HG02610 (cell line): ENCODE measurements around the gene PPP1R12C.

Source experiments
- ATAC-seq: cut with Tn5 transposase; IDR thresholded peaks from one replicate; pipeline ENCODE4 v1.9.1; 2021; ENCODE audit warnings: mild to moderate bottlenecking, moderate library complexity; ENCODE audit not compliant: unreplicated experiment

The PPP1R12C gene

DNA sequence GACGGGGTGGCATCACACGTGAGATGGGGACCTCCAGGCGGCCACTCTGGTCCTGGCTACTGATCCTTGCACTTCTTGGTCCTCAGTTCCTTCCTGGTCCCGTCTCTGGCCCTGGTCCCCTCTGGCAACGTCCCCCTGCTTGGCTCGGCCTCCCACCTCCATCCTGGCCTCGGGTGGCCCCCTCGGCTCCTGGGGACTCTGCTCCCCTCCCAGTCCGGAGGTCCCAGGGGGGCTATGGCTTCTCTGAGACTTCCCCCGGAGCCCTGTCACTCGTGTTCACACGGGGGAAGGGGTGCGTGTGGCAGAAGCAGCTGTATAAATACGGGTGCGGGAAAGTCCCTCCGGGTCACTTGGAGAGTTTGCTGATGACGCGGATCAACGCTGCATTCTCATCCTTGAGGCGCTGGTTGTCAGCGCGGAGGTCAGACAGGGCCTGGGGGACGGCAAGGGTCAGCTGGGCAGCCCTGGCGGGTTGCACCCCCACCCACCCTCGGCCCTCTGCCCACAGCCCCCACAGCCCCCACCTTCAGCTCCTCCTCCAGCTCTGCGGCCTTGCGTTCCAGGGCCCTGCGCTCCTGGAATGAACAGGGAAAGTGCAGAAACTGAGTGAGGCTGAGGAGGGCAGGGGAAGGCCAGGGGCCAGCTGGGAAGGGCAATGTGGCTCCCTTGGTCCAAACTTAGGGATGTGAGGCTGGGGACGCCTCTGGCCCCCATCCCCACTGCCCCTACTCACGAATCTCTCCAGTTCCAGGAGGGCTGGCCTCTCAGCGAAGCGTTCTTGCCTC, 26.1 kb downstream of the PPP1R12C start:
- ATAC-seq: no peak

DNA sequence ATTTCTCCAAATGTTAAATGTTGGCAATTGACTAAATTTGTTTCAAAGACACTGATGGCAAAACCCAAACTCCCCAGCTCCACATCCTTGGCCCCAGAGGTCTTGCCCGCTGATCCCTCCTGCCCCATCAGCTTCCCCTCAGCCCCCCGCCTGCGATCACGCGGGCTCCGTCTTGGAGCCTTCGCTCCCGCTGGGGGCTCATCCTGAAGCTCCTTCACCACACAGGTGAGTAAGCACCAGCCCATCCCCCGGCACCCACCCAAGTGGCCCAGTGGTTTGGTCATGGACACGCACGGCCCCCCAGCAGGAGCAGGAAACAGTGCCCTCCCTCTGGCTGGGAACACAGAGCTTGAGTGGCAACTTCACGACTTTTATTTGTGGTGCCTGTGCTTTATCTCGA, 26.9 kb downstream of the PPP1R12C start:
- no peak for ATAC-seq

GRCh38 chr19:55089342-55089944, 28.0 kb downstream of the PPP1R12C start:
- no peak for ATAC-seq

DNA sequence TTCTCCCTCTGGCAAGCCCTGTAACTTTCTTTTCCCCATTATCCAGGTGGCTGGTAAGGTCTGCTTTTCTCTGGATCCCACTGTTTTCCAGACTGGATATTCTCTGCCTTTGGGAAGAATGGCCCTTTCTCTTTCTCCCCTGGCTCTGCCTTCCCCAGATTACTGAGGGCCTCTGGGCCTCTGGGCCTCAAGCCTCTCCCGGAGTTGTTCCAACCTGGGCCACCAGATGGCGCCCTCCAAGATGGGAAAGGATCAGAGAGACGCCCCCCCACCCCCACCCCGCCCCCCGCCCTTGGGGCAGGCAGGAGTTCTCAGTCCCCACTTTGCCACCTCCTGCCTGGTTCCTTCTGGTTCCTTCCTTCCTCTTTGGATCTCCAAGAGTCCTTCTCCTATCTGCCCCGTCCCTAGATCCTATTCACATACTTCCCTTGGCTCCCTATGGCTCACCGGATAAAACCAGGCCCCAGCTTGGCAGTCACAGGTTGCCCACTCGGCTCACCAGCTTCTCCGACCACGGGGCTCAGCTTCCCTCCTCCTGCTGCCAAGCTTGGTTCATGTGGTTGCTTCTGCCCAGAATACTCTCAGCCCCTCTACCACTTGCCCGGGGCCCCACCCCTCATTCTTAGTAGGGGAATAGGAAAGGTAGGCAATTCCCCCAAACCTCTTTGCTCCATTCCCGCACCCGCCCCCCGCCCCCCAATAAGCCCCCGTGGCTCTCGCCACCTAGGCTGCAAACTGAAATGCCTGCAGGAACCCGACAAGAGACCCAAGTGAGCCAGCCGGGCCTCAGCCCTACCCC, 28.7 kb downstream of the PPP1R12C start:
- ATAC-seq: no peak

DNA sequence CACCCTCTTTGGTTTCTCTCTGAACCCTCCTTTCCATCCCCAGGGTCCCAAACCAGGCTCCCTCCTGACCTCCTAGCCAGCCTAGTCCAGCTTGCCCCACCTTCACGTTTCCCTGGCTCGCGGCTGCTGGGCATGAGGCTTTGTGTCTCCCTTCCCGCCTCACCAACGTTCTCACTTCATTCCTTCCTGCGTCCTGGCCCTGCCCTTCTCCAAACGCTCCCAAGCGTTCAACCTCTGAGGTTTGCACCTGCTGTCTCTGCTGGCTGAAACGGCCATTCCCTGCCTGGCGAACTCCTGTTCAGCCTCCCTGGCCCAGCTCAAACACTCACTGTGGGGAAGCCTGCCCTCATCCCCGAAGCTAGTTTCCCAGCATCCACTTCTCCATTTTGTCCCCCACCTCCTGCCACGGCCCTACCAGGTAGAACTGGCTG, 29.4 kb downstream of the PPP1R12C start:
- ATAC-seq: no peak

DNA sequence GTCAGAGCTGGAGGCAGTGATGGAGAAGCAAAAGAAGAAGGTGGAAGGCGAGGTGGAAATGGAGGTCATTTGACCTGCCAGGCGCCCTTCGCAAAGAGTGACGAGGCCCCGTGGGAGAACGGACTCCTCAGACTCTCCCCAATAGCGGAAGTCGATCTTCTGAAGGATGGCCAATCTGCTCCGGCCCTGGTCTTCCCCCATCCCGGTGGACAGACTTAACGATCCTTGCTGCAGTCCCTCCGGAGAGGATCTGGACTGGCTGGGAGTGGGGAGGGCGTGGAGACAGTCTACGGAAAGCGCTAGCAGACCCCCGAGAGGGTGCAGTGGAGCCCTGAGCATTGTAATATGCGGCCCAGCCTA, 29.9 kb downstream of the PPP1R12C start:
- no peak for ATAC-seq

DNA sequence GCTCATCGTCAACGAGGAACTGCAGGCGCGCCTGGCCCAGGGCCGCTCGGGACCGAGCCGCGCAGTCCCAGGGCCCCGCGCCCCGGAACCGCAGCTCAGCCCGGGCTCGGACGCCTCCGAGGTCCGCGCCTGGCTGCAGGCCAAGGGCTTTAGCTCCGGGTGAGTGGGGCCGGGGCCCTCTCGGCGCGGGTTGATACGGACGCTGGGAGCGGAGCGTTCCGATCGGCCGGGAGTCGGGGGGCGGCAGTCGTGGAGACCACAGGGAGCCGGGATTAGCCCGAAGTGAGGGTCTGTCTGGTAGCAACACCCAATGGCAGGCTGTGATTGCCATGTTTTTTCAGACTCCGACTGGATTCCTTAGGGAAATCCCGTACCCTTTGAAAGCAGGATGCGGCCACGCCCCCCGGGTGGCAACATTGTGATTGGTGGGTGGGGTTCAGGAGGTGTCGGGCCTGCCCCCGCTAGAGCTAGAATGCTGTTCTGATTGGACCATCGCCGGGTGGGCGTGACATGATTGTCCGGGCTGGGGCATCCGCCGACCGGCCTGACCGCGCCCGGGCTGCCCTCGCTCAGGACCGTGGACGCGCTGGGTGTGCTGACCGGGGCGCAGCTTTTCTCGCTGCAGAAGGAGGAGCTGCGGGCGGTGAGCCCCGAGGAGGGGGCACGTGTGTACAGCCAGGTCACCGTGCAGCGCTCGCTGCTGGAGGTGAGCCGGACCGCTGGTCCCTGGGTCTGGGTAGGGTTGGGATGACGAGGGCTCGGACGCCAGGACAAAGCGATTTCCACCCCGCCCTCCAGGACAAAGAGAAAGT, 30.5 kb downstream of the PPP1R12C start:
- ATAC-seq: no peak

DNA sequence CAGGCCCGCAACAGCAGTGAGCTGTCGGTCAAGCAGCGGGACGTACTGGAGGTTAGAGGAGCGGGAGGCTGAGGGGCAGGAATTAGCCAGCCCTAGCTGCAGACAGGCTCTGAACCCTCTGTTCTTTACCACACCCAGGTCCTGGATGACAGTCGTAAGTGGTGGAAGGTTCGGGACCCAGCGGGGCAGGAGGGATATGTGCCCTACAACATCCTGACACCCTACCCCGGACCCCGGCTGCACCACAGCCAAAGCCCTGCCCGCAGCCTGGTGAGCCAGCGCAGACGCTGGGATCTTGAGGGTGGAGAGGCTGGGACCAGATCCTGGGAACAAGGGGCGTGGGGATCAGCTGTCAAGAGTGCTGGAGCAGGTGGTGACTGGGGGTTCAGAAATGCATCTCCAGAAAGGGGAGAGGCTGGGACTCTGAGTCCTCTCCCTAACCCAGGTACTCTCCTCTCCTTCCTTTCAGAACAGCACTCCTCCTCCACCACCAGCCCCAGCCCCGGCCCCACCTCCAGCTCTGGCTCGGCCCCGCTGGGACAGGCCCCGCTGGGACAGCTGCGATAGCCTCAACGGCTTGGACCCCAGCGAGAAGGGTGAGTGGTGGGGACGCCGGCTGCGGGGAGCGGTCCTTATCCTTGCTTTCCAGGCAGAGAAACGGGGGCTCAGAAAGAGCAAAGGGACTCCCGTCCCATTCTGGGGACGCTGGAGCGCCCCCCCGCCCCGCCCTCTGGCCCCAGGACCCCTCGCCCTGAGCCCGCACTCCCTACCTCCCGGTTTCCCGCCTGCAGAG, 31.3 kb downstream of the PPP1R12C start:
- ATAC-seq: no peak

DNA sequence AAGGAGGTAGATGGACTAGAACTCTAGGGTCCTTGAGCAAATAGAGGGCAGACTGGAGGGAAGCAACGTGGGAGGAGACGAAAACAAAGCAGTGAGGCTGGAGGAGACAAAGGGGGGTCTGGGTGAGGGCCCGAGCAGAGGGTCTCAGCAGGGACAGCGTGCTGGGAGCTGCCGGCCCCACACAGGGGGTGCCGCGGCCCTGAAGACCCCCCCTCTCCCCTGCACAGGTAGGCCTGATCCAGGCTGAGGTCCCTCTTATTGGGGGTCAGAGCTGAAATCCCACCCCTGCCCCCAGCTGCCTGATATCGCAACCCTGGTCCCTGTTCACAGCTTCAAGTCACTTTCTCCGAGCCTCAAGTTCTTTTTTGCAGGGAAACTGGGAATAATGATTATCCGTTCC, 33.0 kb downstream of the PPP1R12C start:
- no peak for ATAC-seq

GRCh38 chr19:55083004-55083850, 34.2 kb downstream of the PPP1R12C start:
- ATAC-seq: no peak

- ATAC-seq: no peak
Observed at GRCh38 chr19:55082020-55082851, 35.2 kb downstream of the PPP1R12C start.

DNA sequence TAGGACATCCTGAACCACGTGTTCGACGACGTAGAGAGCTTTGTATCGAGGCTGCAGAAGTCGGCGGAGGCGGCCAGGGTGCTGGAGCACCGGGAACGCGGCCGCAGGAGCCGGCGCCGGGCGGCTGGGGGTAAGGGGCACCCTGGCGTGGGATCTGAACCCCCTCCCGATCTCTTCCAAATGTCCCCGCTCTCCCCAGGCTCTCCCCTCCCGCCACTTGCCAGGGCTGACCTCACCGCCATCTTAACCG, 35.7 kb downstream of the PPP1R12C start:
- no peak for ATAC-seq

DNA sequence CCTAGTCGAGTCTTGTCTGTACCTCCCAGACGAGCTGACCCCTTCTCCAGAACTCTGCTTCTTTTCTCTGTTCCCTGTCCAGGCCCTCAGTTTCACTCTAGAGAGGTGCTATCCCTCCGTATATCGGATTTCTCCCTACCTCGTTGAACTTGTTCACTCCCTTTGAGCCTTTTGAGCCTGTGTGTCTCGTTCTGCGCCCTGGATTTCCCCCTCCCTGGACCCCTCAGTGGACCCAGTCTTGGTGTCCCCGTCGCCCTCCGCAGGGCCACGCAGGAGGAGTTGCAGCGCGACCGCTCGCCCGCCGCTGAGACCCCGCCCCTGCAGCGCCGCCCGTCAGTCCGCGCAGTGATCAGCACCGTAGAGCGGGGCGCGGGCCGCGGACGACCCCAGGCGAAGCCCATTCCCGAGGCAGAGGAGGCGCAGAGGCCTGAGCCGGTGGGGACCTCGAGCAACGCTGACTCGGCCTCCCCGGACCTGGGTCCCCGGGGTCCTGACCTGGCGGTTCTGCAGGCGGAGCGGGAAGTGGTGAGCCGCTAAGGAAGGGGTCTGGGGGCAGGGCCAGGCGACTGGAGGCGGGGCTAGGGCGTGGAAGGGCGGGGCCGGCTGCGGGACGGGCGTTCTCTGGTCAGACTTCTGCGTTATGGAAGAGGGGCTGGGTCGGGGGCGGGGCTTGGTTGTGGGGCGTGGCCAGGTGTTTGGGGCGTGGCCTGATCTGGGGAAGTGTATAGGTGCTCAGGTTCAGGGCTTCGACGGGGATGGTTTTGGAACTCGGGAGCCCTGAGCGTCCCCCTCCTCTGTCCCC, 36.3 kb downstream of the PPP1R12C start:
- peak; percentile 71 for ATAC-seq

DNA sequence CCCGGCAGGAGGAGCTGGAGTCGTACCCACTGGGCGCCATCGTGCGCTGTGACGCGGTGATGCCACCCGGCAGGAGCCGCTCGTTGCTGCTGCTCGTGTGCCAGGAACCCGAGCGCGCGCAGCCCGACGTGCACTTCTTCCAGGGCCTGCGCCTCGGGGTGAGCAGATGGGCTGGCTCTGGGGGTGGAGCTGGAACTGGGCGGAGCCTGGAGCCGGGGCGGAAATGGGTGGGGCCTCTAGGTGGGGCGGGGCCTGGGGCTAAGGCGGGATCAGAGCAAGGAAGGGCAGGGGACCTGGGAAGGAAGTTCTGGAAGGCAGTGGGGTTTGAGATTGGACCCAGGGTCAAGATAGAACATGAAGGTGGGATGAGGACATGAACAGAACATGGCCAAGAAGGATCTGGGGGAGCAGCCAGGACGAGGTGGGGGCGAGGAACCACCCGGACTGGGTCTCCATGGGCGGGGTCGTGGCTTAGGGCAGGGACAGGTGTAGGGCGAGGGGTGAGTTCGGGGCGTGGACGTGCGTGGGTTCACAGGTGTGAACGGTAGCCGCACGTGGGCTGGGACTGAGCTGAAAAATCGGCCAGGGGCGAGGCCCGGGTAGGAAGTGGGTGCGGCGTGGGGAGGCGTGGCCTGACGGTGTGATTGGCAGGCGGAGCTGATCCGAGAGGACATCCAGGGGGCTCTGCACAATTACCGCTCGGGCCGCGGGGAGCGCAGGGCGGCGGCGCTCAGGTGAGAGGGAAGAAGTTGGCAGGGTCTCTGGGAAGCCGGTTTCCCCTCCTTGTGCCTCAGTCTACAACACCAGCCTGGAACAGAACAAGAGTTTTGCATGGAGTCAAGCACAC, 37.1 kb downstream of the PPP1R12C start:
- no peak for ATAC-seq

GRCh38 chr19:55079400-55080038, 37.9 kb downstream of the PPP1R12C start:
- no peak for ATAC-seq

DNA sequence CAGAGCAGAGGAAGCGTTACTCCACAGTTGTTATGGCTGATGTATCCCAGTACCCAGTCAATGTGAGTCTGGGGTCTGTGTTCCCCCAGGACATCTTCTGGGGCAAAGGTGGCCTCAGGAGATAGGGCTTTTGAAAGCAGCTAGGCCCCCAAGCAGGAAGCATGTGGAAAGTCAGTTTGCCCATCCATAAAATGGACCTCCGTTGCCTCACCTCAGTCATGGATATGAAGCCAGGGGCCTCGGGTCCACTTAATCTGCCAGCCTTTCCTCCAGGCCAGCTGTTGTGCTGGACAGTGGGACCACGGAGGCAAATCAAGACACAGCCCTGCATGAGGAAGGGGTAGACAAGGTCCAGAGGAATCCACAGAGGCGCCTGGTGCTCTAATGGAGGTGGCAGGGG, 38.4 kb downstream of the PPP1R12C start:
- no peak for ATAC-seq

- ATAC-seq: no peak
Observed at GRCh38 chr19:55077106-55077505, 40.3 kb downstream of the PPP1R12C start.
